ENCODE data around the gene FARS2. TPM values are rescaled to one million over a fixed set of nuclear protein-coding genes. Genes with fewer than 3 reads are reported as not detected.
"Not testable (repeated sequence)": the region's sequence is repeated elsewhere in the genome, so short reads cannot be mapped to it uniquely, and the experiment has no call there.

Gene FARS2
- total RNA-seq, 2 experiments from 2014 or later, result 18.4 to 20.0 TPM

DNA sequence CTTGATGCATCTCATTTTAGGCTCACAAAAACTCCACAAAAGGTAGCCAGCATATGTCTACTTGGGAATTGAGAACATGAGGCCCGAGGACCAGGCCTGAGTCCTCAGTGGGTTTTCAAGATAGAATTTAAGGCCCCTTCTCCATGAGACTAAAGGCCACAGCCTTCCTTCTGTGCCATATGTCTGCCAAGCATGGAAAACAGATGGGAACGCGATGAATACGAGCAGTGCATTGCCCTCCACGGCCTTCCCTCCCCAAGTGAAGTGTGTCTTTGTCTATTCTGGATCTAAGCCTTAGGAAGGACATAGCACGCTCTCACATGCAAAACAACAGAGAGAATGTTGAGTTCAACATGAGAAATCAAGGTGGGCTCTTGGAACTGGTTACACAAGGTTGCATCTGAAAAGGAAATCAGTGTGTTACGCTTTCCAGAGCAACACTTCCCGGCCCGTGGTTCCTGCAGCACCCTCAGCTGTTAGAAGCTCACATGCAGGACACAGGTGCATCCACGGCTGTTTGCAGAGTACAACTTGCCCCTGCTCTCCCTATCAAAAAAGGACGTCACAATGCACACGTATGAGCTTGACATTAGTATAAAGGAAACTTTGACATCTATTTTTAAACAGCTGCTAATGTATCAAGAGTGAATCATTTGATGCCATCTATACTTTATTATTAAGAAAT, 515.5 kb downstream of the FARS2 start:
- Mint-ChIP-seq H3K4me1 (no peaks in the 10 kb centered on the region), H3K27me3 (no peaks in the 10 kb centered on the region), H3K36me3 (peaks cover 7% of the 10 kb centered on the region), H3K27ac (no peak overlapping the region), H3K4me3 (no peak overlapping the region), H3K9me3 (no peaks in the 10 kb centered on the region)
- DNase-seq, result no peak

DNA sequence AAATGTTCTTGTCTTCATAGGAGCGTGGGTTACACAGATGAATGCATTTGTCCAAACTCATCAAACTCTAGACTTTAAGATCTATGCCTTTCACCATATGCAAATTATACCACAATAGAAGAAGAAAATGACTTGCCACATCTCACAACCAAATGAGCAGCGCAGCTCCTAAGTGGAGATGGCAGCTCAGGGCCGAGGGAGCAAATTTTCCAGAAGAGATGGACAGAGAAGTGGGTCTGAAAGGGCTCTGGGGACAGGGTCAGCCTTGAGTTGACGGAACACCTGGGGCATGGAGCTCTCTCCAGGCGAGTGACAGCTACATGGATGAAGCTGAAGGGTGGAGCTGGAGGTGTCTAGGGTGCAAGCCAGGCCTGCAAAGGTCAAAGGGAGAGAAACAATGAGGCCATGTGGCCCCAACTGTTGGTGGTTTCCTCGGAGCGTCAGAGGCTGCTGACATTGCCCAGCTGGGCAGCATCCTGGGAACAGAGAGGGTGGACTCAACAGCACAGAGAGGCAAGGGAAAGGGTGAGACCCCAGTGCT, 517.1 kb downstream of the FARS2 start:
- Mint-ChIP-seq H3K27ac (no peak overlapping the region), H3K4me3 (no peak overlapping the region), H3K4me1 (no peaks in the 10 kb centered on the region), H3K9me3 (no peaks in the 10 kb centered on the region), H3K36me3 (peaks cover 7% of the 10 kb centered on the region), H3K27me3 (no peaks in the 10 kb centered on the region)
- DNase-seq, result no peak

GRCh38 chr6:5778906-5779305, 517.6 kb downstream of the FARS2 start:
- H3K36me3 Mint-ChIP-seq, result peaks cover 6% of the 10 kb centered on the region
- no peaks in the 10 kb centered on the region for H3K27me3 Mint-ChIP-seq
- no peak overlapping the region for H3K4me3 Mint-ChIP-seq
- H3K4me1 Mint-ChIP-seq, result no peaks in the 10 kb centered on the region
- no peak for DNase-seq
- H3K9me3 Mint-ChIP-seq, result no peaks in the 10 kb centered on the region
- no peak overlapping the region for H3K27ac Mint-ChIP-seq

DNA sequence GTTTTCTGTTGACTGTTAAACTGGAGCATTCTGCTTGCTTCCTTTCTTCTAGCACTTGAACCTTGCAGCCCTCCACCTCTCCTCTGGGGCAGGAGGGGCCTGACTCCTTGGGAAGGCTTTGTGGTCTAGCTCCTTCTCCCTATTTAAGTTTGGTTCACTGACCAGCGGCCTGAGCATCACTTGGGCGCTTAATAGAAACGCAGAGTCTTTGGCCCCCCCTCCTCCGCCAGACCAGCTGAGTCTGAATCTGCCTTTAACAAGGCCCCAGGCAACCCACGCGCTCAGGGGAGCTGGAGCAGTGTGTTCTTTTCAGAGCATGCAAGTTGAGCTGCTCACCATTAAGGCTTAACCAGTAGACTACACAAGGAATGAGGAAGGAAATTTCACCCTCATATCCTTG, 519.7 kb downstream of the FARS2 start:
- Mint-ChIP-seq H3K36me3 (no peaks in the 10 kb centered on the region), H3K4me1 (no peaks in the 10 kb centered on the region), H3K27me3 (no peaks in the 10 kb centered on the region), H3K27ac (no peak overlapping the region), H3K9me3 (no peaks in the 10 kb centered on the region), H3K4me3 (no peak overlapping the region)
- DNase-seq, result no peak

- no peak overlapping the region for H3K27ac Mint-ChIP-seq
- H3K4me1 Mint-ChIP-seq, result peaks cover 9% of the 10 kb centered on the region
- no peak overlapping the region for H3K4me3 Mint-ChIP-seq
- no peak for DNase-seq
- H3K9me3 Mint-ChIP-seq, result no peaks in the 10 kb centered on the region
- no peaks in the 10 kb centered on the region for H3K36me3 Mint-ChIP-seq
- no peaks in the 10 kb centered on the region for H3K27me3 Mint-ChIP-seq
Observed at GRCh38 chr6:5781966-5782556, 520.7 kb downstream of the FARS2 start.

DNA sequence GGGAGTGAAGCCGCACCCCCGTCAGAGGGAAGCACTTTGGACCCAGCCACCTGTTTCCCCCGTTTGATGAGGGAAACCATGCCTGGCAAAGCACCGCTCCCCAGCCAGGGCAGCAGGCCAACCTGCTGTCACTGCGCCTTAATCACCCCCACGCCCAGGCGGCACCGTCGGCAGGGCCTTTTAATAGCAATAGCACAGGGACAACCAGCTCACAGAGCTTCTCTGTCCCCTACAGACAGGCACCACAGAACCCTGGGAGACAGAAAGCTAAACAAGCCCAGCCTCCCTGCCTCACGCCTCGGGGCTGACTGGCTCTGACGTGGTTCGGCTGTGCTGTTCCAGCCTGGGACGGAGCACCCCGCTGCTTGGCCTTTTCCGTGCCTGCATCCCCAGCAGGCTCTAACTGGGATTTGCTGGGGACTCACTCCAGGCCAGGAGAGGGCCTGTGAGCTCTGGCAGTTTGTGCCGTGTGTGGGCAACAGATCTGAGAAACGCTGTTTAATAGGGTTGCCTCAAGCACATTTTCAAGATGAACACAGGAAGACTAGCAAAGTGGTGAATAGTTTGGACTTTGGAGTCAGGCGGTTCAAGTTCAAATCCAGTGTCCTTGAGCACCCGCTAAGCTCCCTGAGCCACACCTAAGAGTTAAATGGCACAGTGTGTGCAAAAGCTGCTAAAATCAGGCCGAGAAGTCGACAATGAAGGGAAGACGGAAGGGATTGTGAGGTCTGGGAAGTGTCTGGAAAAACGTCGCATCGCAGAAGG, 521.7 kb downstream of the FARS2 start:
- no peak overlapping the region for H3K4me3 Mint-ChIP-seq
- no peak overlapping the region for H3K27ac Mint-ChIP-seq
- no peak for DNase-seq
- H3K27me3 Mint-ChIP-seq, result no peaks in the 10 kb centered on the region
- H3K36me3 Mint-ChIP-seq, result no peaks in the 10 kb centered on the region
- H3K9me3 Mint-ChIP-seq, result no peaks in the 10 kb centered on the region
- H3K4me1 Mint-ChIP-seq, result peaks cover 17% of the 10 kb centered on the region

- Mint-ChIP-seq H3K9me3 (no peaks in the 10 kb centered on the region), H3K27ac (no peak overlapping the region), H3K36me3 (no peaks in the 10 kb centered on the region), H3K4me3 (no peak overlapping the region), H3K4me1 (peaks cover 19% of the 10 kb centered on the region), H3K27me3 (no peaks in the 10 kb centered on the region)
- DNase-seq, result no peak
Observed at GRCh38 chr6:5783584-5784089, 522.3 kb downstream of the FARS2 start.

- DNase-seq, result no peak
- Mint-ChIP-seq H3K4me3 (no peak overlapping the region), H3K9me3 (no peaks in the 10 kb centered on the region), H3K36me3 (no peaks in the 10 kb centered on the region), H3K27ac (no peak overlapping the region), H3K4me1 (peaks cover 19% of the 10 kb centered on the region), H3K27me3 (no peaks in the 10 kb centered on the region)
Observed at GRCh38 chr6:5785249-5785648, 523.9 kb downstream of the FARS2 start.

GRCh38 chr6:5786321-5786968, 525.1 kb downstream of the FARS2 start:
- DNase-seq, result no peak
- H3K36me3 Mint-ChIP-seq, result no peaks in the 10 kb centered on the region
- no peak overlapping the region for H3K27ac Mint-ChIP-seq
- H3K27me3 Mint-ChIP-seq, result no peaks in the 10 kb centered on the region
- H3K4me1 Mint-ChIP-seq, result peaks cover 19% of the 10 kb centered on the region
- no peaks in the 10 kb centered on the region for H3K9me3 Mint-ChIP-seq
- no peak overlapping the region for H3K4me3 Mint-ChIP-seq

DNA sequence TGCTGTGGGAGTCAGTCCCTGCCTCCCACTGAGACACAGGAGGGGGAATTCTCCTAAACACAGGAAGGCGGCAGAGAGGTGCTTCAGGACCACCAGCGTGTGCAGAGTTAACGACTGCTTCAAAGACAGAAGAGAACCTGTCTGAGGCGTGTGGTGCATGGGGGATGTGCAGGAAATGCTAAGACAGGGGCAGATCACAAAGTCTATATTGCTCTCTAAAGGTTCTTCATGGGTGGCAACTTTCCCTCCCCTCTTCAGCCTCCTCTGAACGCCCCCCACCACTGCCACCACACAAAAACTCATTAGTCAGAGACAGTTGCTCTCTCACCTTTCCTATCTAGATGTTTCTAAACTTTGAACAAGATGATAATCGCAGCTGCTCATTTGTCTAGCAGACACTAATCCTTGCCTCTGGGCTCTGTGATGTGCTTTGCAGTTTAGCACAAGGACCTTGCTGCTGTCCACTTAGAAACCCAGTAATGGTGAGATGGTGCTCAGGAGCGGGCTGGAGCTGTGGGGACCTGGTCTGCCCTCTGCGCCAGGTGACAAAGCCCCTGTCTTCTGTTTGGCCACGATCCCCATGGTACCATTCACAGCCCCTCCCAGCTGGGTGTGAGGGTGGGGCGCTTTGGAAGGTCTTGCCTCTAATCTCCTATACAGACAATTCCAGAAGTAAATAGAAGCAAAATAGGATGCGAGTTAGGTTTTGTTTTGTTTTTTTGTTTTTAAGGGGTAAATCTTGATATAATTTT, 525.8 kb downstream of the FARS2 start:
- H3K9me3 Mint-ChIP-seq, result no peaks in the 10 kb centered on the region
- no peak for DNase-seq
- H3K4me1 Mint-ChIP-seq, result peaks cover 19% of the 10 kb centered on the region
- H3K27me3 Mint-ChIP-seq, result no peaks in the 10 kb centered on the region
- H3K36me3 Mint-ChIP-seq, result no peaks in the 10 kb centered on the region
- H3K27ac Mint-ChIP-seq, result no peak overlapping the region
- H3K4me3 Mint-ChIP-seq, result no peak overlapping the region

DNA sequence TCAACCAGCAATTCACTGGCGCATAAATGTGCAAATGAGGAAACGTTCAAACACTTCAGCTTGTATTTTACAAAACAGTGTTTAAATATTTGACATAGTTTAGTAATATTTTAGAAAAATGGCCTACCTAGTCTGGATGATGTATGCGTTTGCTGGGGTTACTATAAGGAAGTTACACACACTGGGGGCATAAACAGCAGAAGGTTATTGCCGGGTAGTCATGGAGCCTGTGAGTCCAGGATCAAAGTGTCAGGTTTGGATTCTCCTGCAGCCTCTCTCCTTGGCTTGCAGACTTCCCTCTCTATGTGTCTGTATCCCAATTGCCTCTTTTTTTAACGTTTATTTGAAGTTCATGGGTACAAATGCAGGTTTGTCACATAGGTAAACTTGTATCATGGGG, 528.1 kb downstream of the FARS2 start:
- not testable (repeated sequence) for H3K27ac Mint-ChIP-seq, H3K4me3 Mint-ChIP-seq, H3K9me3 Mint-ChIP-seq, H3K36me3 Mint-ChIP-seq, H3K27me3 Mint-ChIP-seq, DNase-seq
- peaks cover 19% of the 10 kb centered on the region for H3K4me1 Mint-ChIP-seq

DNA sequence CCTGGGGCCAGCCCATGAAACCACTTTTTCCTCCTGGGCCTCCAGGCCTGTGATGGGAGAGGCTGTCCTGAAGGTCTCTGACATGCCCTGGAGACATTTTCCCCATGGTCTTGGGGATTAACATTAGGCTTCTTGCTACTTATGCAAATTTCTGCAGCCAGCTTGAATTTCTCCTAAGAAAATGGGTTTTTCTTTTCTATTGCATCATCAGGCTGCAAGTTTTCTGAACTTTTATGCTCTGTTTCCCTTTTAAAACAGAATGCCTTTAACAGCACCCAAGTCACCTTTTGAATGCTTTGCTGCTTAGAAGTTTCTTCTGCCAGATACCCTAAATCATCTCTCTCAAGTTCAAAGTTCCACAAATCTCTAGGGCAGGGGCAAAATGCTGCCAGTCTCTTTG, 535.2 kb downstream of the FARS2 start:
- not testable (repeated sequence) for H3K36me3 Mint-ChIP-seq, H3K4me1 Mint-ChIP-seq, H3K27ac Mint-ChIP-seq, H3K4me3 Mint-ChIP-seq, H3K27me3 Mint-ChIP-seq, DNase-seq
- H3K9me3 Mint-ChIP-seq, result peaks cover 12% of the 10 kb centered on the region

DNA sequence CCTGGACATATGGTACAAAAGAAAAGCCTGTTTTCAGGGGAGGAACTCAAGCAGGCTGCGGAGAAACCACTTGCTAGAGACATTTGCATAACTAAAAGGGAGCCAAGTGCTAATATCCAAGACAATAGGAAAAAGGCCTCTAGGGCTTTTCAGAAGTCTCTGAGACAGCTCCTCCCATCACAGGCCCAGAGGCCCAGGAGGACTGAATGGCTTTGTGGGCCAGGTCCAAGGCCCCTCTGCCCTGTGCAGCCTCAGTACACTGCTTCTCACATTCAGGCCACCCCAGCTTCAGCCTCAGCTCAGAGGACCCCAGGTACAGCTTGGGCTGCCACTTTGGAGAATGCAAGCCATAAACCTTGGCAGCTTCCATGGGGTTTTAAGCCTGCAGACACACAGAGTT, 545.1 kb downstream of the FARS2 start:
- H3K4me3 Mint-ChIP-seq, H3K27ac Mint-ChIP-seq, H3K4me1 Mint-ChIP-seq, H3K9me3 Mint-ChIP-seq, H3K36me3 Mint-ChIP-seq, H3K27me3 Mint-ChIP-seq, DNase-seq: not testable (repeated sequence)

DNA sequence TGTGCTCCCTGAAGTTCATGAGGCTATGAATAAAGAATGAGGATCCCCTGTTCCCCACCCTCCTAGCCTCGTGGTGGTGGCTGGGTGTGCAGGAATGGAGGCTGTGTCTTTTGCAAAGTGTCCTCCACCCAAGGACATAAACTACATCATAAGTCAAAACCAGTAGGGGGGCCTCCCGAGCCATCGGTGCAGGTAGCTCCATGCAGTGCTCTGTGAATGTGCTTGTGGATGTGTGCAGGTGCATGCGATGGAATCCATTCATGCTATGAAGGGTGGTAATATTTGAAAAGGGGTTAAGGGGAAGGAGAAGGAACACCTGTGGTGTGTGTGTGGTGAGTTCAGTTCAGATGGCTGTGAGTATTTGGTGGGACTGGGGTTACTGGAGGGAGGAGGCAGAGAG, 548.1 kb downstream of the FARS2 start:
- H3K27ac Mint-ChIP-seq, result no peak overlapping the region
- no peak for DNase-seq
- no peaks in the 10 kb centered on the region for H3K27me3 Mint-ChIP-seq
- H3K36me3 Mint-ChIP-seq, result peaks cover 6% of the 10 kb centered on the region
- peaks cover 28% of the 10 kb centered on the region for H3K4me1 Mint-ChIP-seq
- H3K9me3 Mint-ChIP-seq, result peaks cover 14% of the 10 kb centered on the region
- no peak overlapping the region for H3K4me3 Mint-ChIP-seq

All from activated naive CD8-positive, alpha-beta T cell treated with anti-CD3 and anti-CD28 coated beads for 36 hours (primary cell).